Vein endothelial cell (primary cell): ENCODE measurements around the gene PLP2. TPM values are rescaled to one million over a fixed set of nuclear protein-coding genes. Genes with fewer than 3 reads are reported as not detected.

ENCODE experiments used
- small RNA-seq: library from RNA; depleted of rRNA; stranded (forward); fragments of <200 nt; gene quantifications from one replicate; pipeline ENCODE3, GENCODE V24; 2012
- total RNA-seq: library from RNA; depleted of rRNA; stranded (reverse); fragments of >200 nt; gene quantifications from 2 replicates; pipeline ENCODE4 v1.2.3, GENCODE V29; 2012

The PLP2 gene
- total RNA-seq, result 44.4 and 45.8 TPM in 2 replicates

GRCh38 chrX:49171752-49172279 is at the start of gene PLP2:
TSS of gene PLP2 (plus strand) at chrX:49171898. CDS start at chrX:49172001, 103 bp downstream.

GRCh38 chrX:49162620-49163019 is 9.1 kb upstream of the PLP2 start, which contains the start of gene MAGIX:
TSS of gene MAGIX (plus strand) at chrX:49162758. CDS start at chrX:49162890, 132 bp downstream.

GRCh38 chrX:49186125-49187027 is 14.7 kb downstream of the PLP2 start, which contains the start of gene PRICKLE3:
TSS of gene PRICKLE3 (minus strand) at chrX:49186373. CDS start at chrX:49186297, 76 bp downstream.

GRCh38 chrX:49199906-49200771 is 28.4 kb downstream of the PLP2 start, which contains the start of gene SYP:
TSS of gene SYP (minus strand) at chrX:49200193. CDS start at chrX:49200186, 7 bp downstream.

Small RNA genes within 50 kb of the gene (small RNA-seq; reads per million reads assigned to genes)
- gene RN7SL262P, result not detected

Other genes with a start within 250 kb of the PLP2 start
- 33.1 and 40.2 TPM in 2 replicates for gene OTUD5, start 214.3 kb upstream of the PLP2 start, total RNA-seq
- 0.19 and 0.33 TPM in 2 replicates for gene KCND1, start 200.1 kb upstream of the PLP2 start, total RNA-seq
- 17.0 and 18.3 TPM in 2 replicates for gene GRIPAP1, start 169.6 kb upstream of the PLP2 start, total RNA-seq
- gene TFE3, start 128.5 kb upstream of the PLP2 start, total RNA-seq, result 30.4 and 31.7 TPM in 2 replicates
- 1.5 and 1.6 TPM in 2 replicates for gene CCDC120, start 112.9 kb upstream of the PLP2 start, total RNA-seq
- 7.3 and 9.8 TPM in 2 replicates for gene PRAF2, start 97.9 kb upstream of the PLP2 start, total RNA-seq
- 24.5 and 36.4 TPM in 2 replicates for gene WDR45, start 92.0 kb upstream of the PLP2 start, total RNA-seq
- gene GPKOW, start 48.2 kb upstream of the PLP2 start, total RNA-seq, result 18.9 and 22.5 TPM in 2 replicates
- gene MAGIX, start 9.1 kb upstream of the PLP2 start, total RNA-seq, result 0.65 and 0.76 TPM in 2 replicates
- gene PRICKLE3, start 14.5 kb downstream of the PLP2 start, total RNA-seq, result 5.8 and 7.2 TPM in 2 replicates
- under 0.01 and 0.10 TPM in 2 replicates for gene SYP, start 28.3 kb downstream of the PLP2 start, total RNA-seq
- under 0.01 TPM in 1 of 2 replicates, not detected in the other for gene CACNA1F, start 61.4 kb downstream of the PLP2 start, total RNA-seq
- 13.9 and 18.6 TPM in 2 replicates for gene CCDC22, start 63.6 kb downstream of the PLP2 start, total RNA-seq
- gene FOXP3, start 92.8 kb downstream of the PLP2 start, total RNA-seq, result 0.33 TPM in 1 of 2 replicates, not detected in the other
- gene PPP1R3F, start 97.9 kb downstream of the PLP2 start, total RNA-seq, result 1.3 and 2.1 TPM in 2 replicates
- gene GAGE10, start 131.7 kb downstream of the PLP2 start, total RNA-seq, result not detected in 2 replicates
- not detected in 2 replicates for gene GAGE12J, start 150.1 kb downstream of the PLP2 start, total RNA-seq
- gene GAGE13, start 159.7 kb downstream of the PLP2 start, total RNA-seq, result not detected in 2 replicates